ENCODE results near the gene RERE. TPM values are rescaled to one million over a fixed set of nuclear protein-coding genes. Genes with fewer than 3 reads are reported as not detected.

The RERE gene
- total RNA-seq, 1 experiment from 2014 or later = 161 TPM

- TF ChIP-seq ATF2 (CRISPR knock-in tag; IDR thresholded peaks at IDR 0.05; ENCODE audit: borderline replicate concordance, low read depth) = no peak
- TF ChIP-seq ZMAT4 (CRISPR knock-in tag; IDR thresholded peaks at IDR 0.05) = no peak
- TF ChIP-seq ZNF416 (CRISPR knock-in tag; IDR thresholded peaks at IDR 0.05) = no peak
- TF ChIP-seq, protein P1, sequence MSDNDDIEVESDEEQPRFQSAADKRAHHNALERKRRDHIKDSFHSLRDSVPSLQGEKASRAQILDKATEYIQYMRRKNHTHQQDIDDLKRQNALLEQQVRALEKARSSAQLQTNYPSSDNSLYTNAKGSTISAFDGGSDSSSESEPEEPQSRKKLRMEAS (CRISPR knock-in tag; IDR thresholded peaks at IDR 0.05) = no peak
Measured at GRCh38 chr1:8421721-8422120, 395.7 kb downstream of the RERE start (continued).

- peaks cover 6% of the 10 kb centered on the region; the same call in 1 of the 2 replicates for H3K36me3 Mint-ChIP-seq
- ATAC-seq (no peak), DNase-seq (ENCODE audit: low spot score) (no peak)
- H3K4me3 Mint-ChIP-seq = no peak overlapping the region
- ChIA-PET POLR2A (no interaction called here), CTCF (interaction anchor here (0.7 kb wide), 1 partner anchor 11 kb away, joined by 3 read pairs; no protein-coding TSS in a partner anchor)
- peaks cover 27% of the 10 kb centered on the region for H3K4me1 Mint-ChIP-seq
- H3K27ac Mint-ChIP-seq = no peak overlapping the region
- H3K9me3 Mint-ChIP-seq = no peaks in the 10 kb centered on the region
- H3K27me3 Mint-ChIP-seq (ENCODE audit: low read depth) = no peaks in the 10 kb centered on the region
- TF ChIP-seq FOXJ3 (CRISPR knock-in tag; IDR thresholded peaks at IDR 0.05; ENCODE audit: borderline replicate concordance) (no peak), MXD4 (CRISPR knock-in tag; IDR thresholded peaks at IDR 0.05; ENCODE audit: borderline replicate concordance) (no peak), ZNF138 (CRISPR knock-in tag; conservative IDR thresholded peaks at IDR 0.05) (no peak), PRRX2 (CRISPR knock-in tag; IDR thresholded peaks at IDR 0.05) (no peak), ZNF232 (CRISPR knock-in tag; IDR thresholded peaks at IDR 0.05) (no peak), JAZF1 (CRISPR knock-in tag; IDR thresholded peaks at IDR 0.05) (no peak), TCF7 (CRISPR knock-in tag; IDR thresholded peaks at IDR 0.05; ENCODE audit: low read depth) (no peak)
- TF ChIP-seq, protein P2, sequence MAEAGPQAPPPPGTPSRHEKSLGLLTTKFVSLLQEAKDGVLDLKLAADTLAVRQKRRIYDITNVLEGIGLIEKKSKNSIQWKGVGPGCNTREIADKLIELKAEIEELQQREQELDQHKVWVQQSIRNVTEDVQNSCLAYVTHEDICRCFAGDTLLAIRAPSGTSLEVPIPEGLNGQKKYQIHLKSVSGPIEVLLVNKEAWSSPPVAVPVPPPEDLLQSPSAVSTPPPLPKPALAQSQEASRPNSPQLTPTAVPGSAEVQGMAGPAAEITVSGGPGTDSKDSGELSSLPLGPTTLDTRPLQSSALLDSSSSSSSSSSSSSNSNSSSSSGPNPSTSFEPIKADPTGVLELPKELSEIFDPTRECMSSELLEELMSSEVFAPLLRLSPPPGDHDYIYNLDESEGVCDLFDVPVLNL (CRISPR knock-in tag; IDR thresholded peaks at IDR 0.05; ENCODE audit: borderline replicate concordance, low read depth) = no peak
- TF ChIP-seq, protein P3, sequence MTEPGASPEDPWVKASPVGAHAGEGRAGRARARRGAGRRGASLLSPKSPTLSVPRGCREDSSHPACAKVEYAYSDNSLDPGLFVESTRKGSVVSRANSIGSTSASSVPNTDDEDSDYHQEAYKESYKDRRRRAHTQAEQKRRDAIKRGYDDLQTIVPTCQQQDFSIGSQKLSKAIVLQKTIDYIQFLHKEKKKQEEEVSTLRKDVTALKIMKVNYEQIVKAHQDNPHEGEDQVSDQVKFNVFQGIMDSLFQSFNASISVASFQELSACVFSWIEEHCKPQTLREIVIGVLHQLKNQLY (CRISPR knock-in tag; IDR thresholded peaks at IDR 0.05) = no peak
Measured at GRCh38 chr1:8420318-8420717, 397.1 kb downstream of the RERE start.

GRCh38 chr1:8419861-8420260, 397.6 kb downstream of the RERE start:
- Mint-ChIP-seq H3K4me3 (no peak overlapping the region), H3K9me3 (no peaks in the 10 kb centered on the region), H3K27me3 (ENCODE audit: low read depth) (no peaks in the 10 kb centered on the region), H3K27ac (no peak overlapping the region; the same call in 1 of the 2 replicates), H3K4me1 (peaks cover 25% of the 10 kb centered on the region), H3K36me3 (peaks cover 6% of the 10 kb centered on the region; the same call in 1 of the 2 replicates)
- TF ChIP-seq NR2C2 (CRISPR knock-in tag; IDR thresholded peaks at IDR 0.05) = no peak
- TF ChIP-seq ZNF138 (CRISPR knock-in tag; conservative IDR thresholded peaks at IDR 0.05) = no peak
- TF ChIP-seq NR3C1 (CRISPR knock-in tag; conservative IDR thresholded peaks at IDR 0.05; ENCODE audit: low read depth) = no peak
- no peak for TF ChIP-seq ZNF396 (CRISPR knock-in tag; IDR thresholded peaks at IDR 0.05; ENCODE audit: borderline replicate concordance)
- no peak for TF ChIP-seq HMGXB4 (CRISPR knock-in tag; IDR thresholded peaks at IDR 0.05)
- no peak for TF ChIP-seq USF1 (CRISPR knock-in tag; IDR thresholded peaks at IDR 0.05)
- no peak for TF ChIP-seq CREM (CRISPR knock-in tag; IDR thresholded peaks at IDR 0.05)
- no peak for TF ChIP-seq GTF2I (CRISPR knock-in tag; conservative IDR thresholded peaks at IDR 0.05)
- TF ChIP-seq GRHL2 (CRISPR knock-in tag; IDR thresholded peaks at IDR 0.05; ENCODE audit: insufficient replicate concordance, severe bottlenecking) = no peak
- TF ChIP-seq IRF2 (CRISPR knock-in tag; IDR thresholded peaks at IDR 0.05; ENCODE audit: borderline replicate concordance, low read depth) = no peak
- no peak for TF ChIP-seq FOXJ3 (CRISPR knock-in tag; IDR thresholded peaks at IDR 0.05; ENCODE audit: borderline replicate concordance)
- no peak for TF ChIP-seq TEAD1 (CRISPR knock-in tag; IDR thresholded peaks at IDR 0.05)
- TF ChIP-seq MYBL2 (CRISPR knock-in tag; IDR thresholded peaks at IDR 0.05) = no peak
- TF ChIP-seq JUN (CRISPR knock-in tag; IDR thresholded peaks at IDR 0.05) = no peak
- TF ChIP-seq ATF1 (CRISPR knock-in tag; IDR thresholded peaks at IDR 0.05) = no peak
- TF ChIP-seq ATF2 (CRISPR knock-in tag; IDR thresholded peaks at IDR 0.05; ENCODE audit: borderline replicate concordance, low read depth) = no peak
- ATAC-seq = no peak
- no peak for DNase-seq (ENCODE audit: low spot score)
- POLR2A ChIA-PET = interaction anchor here (0.6 kb wide), 1 partner anchor 429 kb away, joined by 4 read pairs; no protein-coding TSS in a partner anchor
- CTCF ChIA-PET = no interaction called here

Measured in WTC11 (cell line).